Left ventricle myocardium inferior (tissue), 1 donor: ENCODE data around the gene MIA. TPM values are rescaled to one million over a fixed set of nuclear protein-coding genes. Genes with fewer than 3 reads are reported as not detected.
"Not testable (repeated sequence)": the region's sequence is repeated elsewhere in the genome, so short reads cannot be mapped to it uniquely, and the experiment has no call there.

Experiments
- DNase-seq: peaks from one replicate; pipeline ENCODE4 v3.0.0-alpha.2; 2020
- H3K27ac ChIP-seq: fragments of 200-600 bp; replicated peaks from 2 replicates; pipeline ENCODE4 v1.8.0; 2021
- H3K27me3 ChIP-seq: fragments of 200-600 bp; 2 replicates; pipeline ENCODE4 v1.8.0; 2021; ENCODE audit warnings: low read depth
- H3K36me3 ChIP-seq: fragments of 200-600 bp; 2 replicates; pipeline ENCODE4 v1.8.0; 2021
- H3K4me1 ChIP-seq: fragments of 200-600 bp; 2 replicates; pipeline ENCODE4 v1.8.0; 2021
- H3K4me3 ChIP-seq: fragments of 200-600 bp; 2 replicates; pipeline ENCODE4 v1.8.0; 2021; ENCODE audit warnings: mild to moderate bottlenecking, moderate library complexity
- H3K9me3 ChIP-seq: fragments of 200-600 bp; replicated peaks from 2 replicates; pipeline ENCODE4 v1.8.0; 2021
- intact Hi-C: fragments of 100-400 bp; cut with micrococcal nuclease; formaldehyde crosslinking; loops from one replicate; pipeline ENCODE4 v1.11.0; 2022
- total RNA-seq: library from RNA; stranded (reverse); fragmentation: NEBNext Ultra II Directional; extraction: Animal tissue kit (Norgen Biotek cat#: 25700); gene quantifications from one replicate; pipeline ENCODE4 v1.2.1, GENCODE V29; 2021
- donor health status: DM: no; HTN: yes; CAD: no; lungs with severe emphysema.

MIA gene
- total RNA-seq, 1 donor from 2014 or later: not detected

DNA sequence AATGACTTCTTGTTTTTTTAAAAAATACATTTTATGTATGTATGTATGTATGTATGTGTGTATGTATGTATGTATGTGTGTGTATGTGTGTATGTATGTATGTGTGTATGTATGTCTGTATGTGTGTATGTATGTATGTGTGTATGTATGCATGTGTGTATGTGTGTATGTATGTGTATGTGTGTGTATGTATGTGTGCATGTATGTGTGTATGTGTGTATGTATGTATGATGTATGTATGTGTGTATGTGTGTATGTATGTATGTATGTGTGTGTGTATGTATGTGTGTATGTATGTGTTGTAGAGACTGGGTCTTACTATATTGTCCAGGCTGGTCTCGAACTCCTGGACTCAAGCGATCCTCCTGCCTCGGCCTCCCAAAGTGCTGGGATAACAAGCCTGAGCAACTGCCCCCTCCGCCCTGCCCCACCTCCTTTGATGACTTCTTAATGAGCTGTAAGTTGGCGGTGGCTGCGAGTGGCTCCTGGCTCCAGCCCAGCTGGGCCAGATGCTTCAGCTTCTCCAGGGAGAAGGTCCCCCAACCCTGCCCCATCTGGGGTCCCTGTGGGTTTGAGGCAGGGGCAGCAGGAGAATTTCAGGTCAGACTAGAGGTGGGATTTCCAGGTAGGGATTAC lies 50.3 kb downstream of the MIA start:
- intact Hi-C loops, H3K27me3 ChIP-seq, H3K27ac ChIP-seq, H3K4me3 ChIP-seq, H3K9me3 ChIP-seq, DNase-seq: not testable (repeated sequence)
- Histone ChIP-seq H3K36me3 (peaks cover 21% of the 10 kb centered on the region), H3K4me1 (peaks cover 17% of the 10 kb centered on the region)

DNA sequence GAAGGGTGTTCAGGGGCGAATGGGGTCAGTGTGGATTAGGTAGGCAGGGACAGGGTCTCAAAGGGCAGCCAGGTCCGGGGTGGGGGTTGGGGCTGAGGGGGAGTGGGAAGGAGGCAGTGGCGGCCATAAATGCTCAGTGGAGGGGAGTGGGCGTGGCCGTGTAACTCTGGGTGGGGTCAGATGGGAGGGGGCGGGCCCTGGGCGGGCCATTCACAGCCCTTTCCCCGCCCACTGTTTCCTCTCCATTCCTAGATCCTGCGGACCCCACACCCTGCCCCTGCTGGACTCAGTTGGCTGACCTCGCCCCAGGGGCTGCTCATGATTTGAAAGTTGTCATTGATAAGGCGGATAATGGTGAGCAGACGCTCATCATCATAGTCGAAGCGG lies 51.0 kb downstream of the MIA start:
- DNase-seq, H3K4me3 ChIP-seq, H3K27ac ChIP-seq, intact Hi-C loops, H3K27me3 ChIP-seq, H3K9me3 ChIP-seq: not testable (repeated sequence)
- Histone ChIP-seq H3K4me1 (peaks cover 17% of the 10 kb centered on the region), H3K36me3 (peaks cover 21% of the 10 kb centered on the region)

DNA sequence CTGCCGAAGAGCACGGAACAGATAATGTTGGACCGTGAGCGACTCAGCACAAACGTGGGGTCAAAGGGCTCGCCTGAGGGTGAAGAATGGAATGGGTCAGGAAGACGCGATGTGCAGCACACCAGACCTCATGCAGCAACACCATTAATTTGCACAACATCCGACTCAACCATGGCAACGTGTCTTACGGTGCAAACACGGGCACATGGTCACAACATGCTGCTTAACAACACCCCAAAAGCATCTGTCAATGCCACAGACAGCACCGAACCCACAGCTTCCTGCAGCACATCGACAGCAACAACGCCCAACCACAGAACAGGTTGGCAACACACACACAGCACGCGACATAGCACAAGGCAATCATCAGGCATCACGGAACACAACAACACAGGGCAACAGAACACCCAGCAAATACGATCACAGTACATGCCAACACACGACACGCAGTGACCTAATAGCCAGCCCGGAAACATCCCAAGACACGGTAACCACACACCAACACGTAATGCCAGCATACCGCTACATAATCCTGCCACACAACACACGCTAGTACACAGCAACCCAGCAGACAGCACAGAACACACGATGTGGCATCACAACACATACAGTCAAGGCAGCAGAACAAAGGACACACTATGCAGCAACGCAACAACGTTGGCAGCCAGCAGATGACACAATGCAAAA lies 51.5 kb downstream of the MIA start:
- peaks cover 21% of the 10 kb centered on the region for H3K36me3 ChIP-seq
- H3K4me1 ChIP-seq: peaks cover 17% of the 10 kb centered on the region
- H3K4me3 ChIP-seq, DNase-seq, H3K27ac ChIP-seq, intact Hi-C loops, H3K27me3 ChIP-seq, H3K9me3 ChIP-seq: not testable (repeated sequence)

Other genes starting within 250 kb of the MIA start
- 14.8 TPM for gene SHKBP1, start 198.6 kb upstream of the MIA start, total RNA-seq
- 260 TPM for gene LTBP4, start 174.2 kb upstream of the MIA start, total RNA-seq
- gene NUMBL, start 84.9 kb upstream of the MIA start, total RNA-seq: 14.7 TPM
- 24.0 TPM for gene COQ8B, start 58.6 kb upstream of the MIA start, total RNA-seq
- gene ITPKC, start 58.4 kb upstream of the MIA start, total RNA-seq: 9.8 TPM
- 7.4 TPM for gene ACTMAP, start 25.0 kb upstream of the MIA start, total RNA-seq
- gene SNRPA, start 24.3 kb upstream of the MIA start, total RNA-seq: 27.9 TPM
- 13.5 TPM for gene RAB4B, start 2.7 kb downstream of the MIA start, total RNA-seq
- gene EGLN2, start 23.7 kb downstream of the MIA start, total RNA-seq: 47.8 TPM
- gene CYP2A6, start 74.9 kb downstream of the MIA start, total RNA-seq: not detected
- gene CYP2A7, start 106.7 kb downstream of the MIA start, total RNA-seq: not detected
- not detected for gene CYP2B6, start 215.8 kb downstream of the MIA start, total RNA-seq